Measurements from ENCODE around the gene MDP1.
"Not testable (repeated sequence)": the region's sequence is repeated elsewhere in the genome, so short reads cannot be mapped to it uniquely, and the experiment has no call there.

MDP1 gene

DNA sequence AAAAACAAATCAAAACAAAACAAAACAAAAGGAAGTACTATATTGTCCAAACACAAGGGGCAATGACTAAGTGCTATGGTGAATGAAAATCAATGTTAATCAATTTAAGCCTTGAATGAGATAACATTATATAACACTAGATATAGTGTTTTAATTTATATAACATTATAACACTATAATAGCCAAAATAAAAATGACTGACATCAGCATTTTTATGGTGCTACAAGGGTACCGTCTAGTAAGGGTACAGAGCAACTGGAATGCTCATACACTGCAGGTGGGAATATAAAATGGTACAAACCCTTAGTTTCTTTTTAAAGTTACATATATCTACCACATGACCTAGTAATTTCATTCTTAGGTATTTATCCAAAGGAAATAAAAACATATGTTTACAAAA, 10.6 kb upstream of the MDP1 start:
- no peak overlapping the region for H3K27ac ChIP-seq
- TF ChIP-seq, protein P1, sequence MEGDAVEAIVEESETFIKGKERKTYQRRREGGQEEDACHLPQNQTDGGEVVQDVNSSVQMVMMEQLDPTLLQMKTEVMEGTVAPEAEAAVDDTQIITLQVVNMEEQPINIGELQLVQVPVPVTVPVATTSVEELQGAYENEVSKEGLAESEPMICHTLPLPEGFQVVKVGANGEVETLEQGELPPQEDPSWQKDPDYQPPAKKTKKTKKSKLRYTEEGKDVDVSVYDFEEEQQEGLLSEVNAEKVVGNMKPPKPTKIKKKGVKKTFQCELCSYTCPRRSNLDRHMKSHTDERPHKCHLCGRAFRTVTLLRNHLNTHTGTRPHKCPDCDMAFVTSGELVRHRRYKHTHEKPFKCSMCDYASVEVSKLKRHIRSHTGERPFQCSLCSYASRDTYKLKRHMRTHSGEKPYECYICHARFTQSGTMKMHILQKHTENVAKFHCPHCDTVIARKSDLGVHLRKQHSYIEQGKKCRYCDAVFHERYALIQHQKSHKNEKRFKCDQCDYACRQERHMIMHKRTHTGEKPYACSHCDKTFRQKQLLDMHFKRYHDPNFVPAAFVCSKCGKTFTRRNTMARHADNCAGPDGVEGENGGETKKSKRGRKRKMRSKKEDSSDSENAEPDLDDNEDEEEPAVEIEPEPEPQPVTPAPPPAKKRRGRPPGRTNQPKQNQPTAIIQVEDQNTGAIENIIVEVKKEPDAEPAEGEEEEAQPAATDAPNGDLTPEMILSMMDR (IDR thresholded peaks at IDR 0.05), result no peak
- TF ChIP-seq ZFX (IDR thresholded peaks at IDR 0.05; ENCODE audit: borderline replicate concordance), result no peak

DNA sequence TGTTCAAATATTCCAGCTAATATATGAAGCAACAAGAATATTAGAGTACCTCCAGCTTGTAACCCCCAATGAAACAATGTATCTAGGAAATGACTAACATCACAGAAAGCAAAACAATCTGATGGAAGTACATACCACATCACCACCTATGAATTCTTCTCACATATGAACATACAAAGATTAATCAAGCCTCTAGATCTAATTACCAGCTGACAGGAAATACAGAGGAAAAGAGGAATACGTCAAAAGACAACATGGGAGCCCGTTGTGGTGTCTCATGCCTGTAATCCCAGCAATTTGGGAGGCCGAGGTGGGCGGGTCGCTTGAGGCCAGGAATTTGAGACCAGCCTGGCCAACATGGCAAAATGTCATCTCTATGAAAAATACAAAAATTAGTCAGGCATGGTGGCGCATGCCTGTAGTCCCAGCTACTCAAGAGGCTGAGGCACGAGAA, 8.8 kb upstream of the MDP1 start:
- TF ChIP-seq, protein P1 (IDR thresholded peaks at IDR 0.05), result no peak
- no peak for TF ChIP-seq ZFX (IDR thresholded peaks at IDR 0.05; ENCODE audit: borderline replicate concordance)
- H3K27ac ChIP-seq, result no peak overlapping the region

DNA sequence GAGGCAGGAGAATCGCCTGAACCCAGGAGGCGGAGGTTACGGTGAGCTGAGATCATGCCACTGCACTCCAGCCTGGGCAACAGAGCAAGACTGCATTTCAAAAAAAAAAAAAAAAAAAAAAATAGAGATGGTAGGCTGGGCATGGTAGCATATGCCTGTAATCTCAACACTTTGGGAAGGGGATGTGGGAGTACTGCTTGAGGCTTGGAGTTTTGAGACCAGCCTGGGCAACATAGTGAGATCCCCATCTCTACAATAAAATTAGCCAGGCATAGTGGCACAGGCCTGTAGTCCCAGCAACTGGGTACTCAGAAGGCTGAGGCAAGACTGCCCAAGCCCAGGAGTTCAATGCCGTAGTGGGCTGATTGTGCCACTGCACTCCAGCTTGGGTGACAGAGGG, 7.1 kb upstream of the MDP1 start:
- not testable (repeated sequence) for H3K27ac ChIP-seq

DNA sequence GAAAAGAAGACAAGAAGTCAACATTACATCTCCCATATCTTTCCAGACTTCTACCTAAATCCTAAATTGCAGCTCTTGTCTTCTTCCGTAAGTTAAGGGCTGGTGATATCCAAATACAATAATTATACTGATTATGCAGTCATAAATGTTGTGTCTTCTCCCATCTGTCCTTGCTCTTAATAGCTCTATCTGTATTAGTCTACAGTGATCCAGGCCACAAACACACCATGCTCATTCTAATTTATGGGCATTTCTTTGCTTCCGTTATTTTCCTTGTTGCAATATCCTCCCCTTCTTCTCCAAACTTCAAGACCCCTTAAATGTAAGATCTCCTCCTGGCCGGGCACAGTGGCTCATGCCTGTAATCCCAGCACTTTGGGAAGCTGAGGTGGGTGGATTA, 3.7 kb upstream of the MDP1 start:
- H3K27ac ChIP-seq, result no peak overlapping the region
- TF ChIP-seq, protein P1 (IDR thresholded peaks at IDR 0.05), result no peak
- no peak for TF ChIP-seq ZFX (IDR thresholded peaks at IDR 0.05; ENCODE audit: borderline replicate concordance)

DNA sequence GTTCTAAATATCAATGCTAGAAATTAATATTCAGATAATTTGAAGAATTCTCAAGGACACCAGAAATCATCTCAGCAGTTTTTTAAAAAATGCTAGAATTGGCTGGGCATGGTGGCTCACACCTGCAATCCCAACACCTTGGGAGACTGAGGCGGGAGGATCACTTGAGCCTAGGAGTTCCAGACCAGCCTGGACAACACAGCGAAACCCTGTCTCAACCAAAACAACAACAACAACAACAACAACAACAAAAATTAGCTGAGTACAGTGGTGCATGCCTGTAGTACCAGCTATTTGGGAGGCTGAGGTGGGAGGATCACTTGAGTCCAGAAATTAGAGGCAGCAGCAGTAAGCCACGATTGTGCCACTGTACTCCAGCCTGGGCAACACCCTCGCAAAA, 3.2 kb upstream of the MDP1 start:
- TF ChIP-seq, protein P1 (IDR thresholded peaks at IDR 0.05), result no peak
- TF ChIP-seq ZFX (IDR thresholded peaks at IDR 0.05; ENCODE audit: borderline replicate concordance), result no peak
- no peak overlapping the region for H3K27ac ChIP-seq

DNA sequence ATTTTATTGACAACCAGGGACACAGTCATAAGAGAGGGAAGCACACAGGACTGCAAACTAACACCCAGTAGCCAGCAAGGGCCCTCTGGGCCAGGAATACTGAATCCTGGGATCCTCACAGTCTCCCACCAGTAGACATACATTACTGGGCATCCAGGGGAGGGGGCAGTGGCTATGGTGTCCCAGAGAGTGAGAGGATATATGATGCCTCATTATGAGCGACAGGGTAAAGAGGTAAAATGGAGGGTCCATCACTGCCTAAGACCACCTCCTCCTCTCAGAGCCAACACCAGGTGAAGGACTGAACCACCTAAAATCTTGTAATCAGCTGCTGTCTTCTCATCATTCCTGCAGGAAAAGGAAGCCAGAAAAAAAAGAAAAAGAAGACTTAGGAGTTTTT, 1.0 kb upstream of the MDP1 start:
- peak overlapping the region; percentile 96 for H3K27ac ChIP-seq

DNA sequence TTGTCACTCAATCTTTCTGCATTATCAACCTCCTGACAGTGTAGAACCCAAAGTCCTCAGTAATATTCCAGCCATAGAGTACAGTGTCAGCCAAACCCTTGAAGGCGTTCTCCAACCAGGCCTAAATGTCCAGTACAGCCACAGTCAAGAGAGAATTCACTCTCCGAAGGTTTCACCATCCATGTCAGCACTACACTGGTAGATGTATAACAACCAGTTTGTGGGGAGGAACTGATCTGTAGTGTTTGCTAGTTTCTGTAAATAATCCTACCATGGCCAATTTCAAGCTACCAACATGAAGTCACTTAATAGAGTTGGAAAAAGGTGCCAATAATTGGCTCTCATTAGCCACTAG, 456 bp upstream of the MDP1 start:
- H3K27ac ChIP-seq, result peak overlapping the region; percentile 96
- TF ChIP-seq, protein P1 (IDR thresholded peaks at IDR 0.05), result no peak
- TF ChIP-seq ZFX (IDR thresholded peaks at IDR 0.05; ENCODE audit: borderline replicate concordance), result no peak

DNA sequence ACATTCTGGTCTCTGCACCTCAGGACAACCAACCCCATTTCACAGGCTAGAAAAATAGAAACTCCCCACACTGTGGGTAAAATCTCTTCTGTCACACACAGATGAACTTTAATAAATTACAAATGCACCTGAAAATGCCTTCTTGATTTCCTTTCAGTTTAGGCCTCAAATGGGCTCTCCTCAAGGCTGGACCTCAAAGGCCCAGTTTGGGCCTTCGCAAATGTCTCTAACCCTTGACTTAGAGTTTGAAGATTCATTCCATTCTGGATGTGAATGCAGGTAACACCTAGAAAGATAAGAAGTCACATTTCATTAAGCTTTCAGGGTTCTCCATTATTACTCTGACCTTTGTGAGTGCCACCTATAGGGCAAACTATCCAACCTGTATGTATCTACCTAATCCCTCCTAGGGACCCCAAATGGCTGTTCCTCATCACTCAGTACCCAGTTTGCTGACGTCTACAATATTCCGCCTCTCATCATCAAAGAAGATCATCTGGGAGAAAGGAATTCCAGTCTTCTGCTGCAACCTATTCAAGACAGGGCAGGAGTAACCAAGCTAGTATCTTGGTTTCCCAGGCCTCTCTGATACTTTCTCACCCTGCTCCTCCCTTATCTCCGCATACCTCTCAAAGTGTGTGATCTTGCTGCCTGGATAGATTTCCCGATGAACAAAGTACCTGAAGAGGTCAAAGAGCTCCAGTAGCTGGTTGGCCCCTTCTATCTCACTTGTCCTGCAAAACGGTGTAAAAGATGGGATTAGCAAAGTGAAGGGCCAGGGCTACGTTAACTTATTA, 1.8 kb downstream of the MDP1 start:
- H3K27ac ChIP-seq, result peak overlapping the region; percentile 96
- TF ChIP-seq, protein P1 (IDR thresholded peaks at IDR 0.05), result no peak
- TF ChIP-seq ZFX (IDR thresholded peaks at IDR 0.05; ENCODE audit: borderline replicate concordance), result no peak
